HG03565 (cell line): ENCODE results near the gene AUTS2.

Experiments used
- ATAC-seq: cut with Tn5 transposase; IDR thresholded peaks from one replicate; pipeline ENCODE4 v1.9.1; 2021; ENCODE audit warnings: mild to moderate bottlenecking, moderate library complexity; ENCODE audit not compliant: unreplicated experiment

Gene AUTS2

GRCh38 chr7:70143075-70144044 lies 545.1 kb downstream of the AUTS2 start:
- no peak for ATAC-seq

GRCh38 chr7:70148997-70149396 lies 550.7 kb downstream of the AUTS2 start:
- ATAC-seq, result no peak

- no peak for ATAC-seq
Measured at GRCh38 chr7:70152313-70152712, 554.0 kb downstream of the AUTS2 start.

- no peak for ATAC-seq
Measured at GRCh38 chr7:70153933-70154332, 555.7 kb downstream of the AUTS2 start.

- no peak for ATAC-seq
Measured at GRCh38 chr7:70154521-70155180, 556.4 kb downstream of the AUTS2 start.

- ATAC-seq, result no peak
Measured at GRCh38 chr7:70156057-70156456, 557.8 kb downstream of the AUTS2 start.

GRCh38 chr7:70159121-70159520 lies 560.8 kb downstream of the AUTS2 start:
- no peak for ATAC-seq

GRCh38 chr7:70165477-70166170 lies 567.3 kb downstream of the AUTS2 start:
- ATAC-seq, result no peak

GRCh38 chr7:70171369-70171920 lies 573.2 kb downstream of the AUTS2 start:
- no peak for ATAC-seq

- no peak for ATAC-seq
Measured at GRCh38 chr7:70177166-70177565, 578.9 kb downstream of the AUTS2 start.

- ATAC-seq, result no peak
Measured at GRCh38 chr7:70178211-70178610, 579.9 kb downstream of the AUTS2 start.

GRCh38 chr7:70178787-70179186 lies 580.5 kb downstream of the AUTS2 start:
- no peak for ATAC-seq

GRCh38 chr7:70182521-70182920 lies 584.2 kb downstream of the AUTS2 start:
- ATAC-seq, result no peak

GRCh38 chr7:70183278-70183677 lies 585.0 kb downstream of the AUTS2 start:
- ATAC-seq, result no peak

GRCh38 chr7:70188901-70189650 lies 590.8 kb downstream of the AUTS2 start:
- ATAC-seq, result no peak

GRCh38 chr7:70189776-70190175 lies 591.5 kb downstream of the AUTS2 start:
- no peak for ATAC-seq

- no peak for ATAC-seq
Measured at GRCh38 chr7:70190281-70190680, 592.0 kb downstream of the AUTS2 start.

GRCh38 chr7:70193514-70193913 lies 595.2 kb downstream of the AUTS2 start:
- ATAC-seq, result no peak

GRCh38 chr7:70208236-70209063 lies 610.2 kb downstream of the AUTS2 start:
- no peak for ATAC-seq
